ENCODE results near the gene SCG5. TPM values are rescaled to one million over a fixed set of nuclear protein-coding genes. Genes with fewer than 3 reads are reported as not detected.

SCG5 gene
- total and polyA plus RNA-seq, 10 of the 15 experiments (the other 5 are each of a cell fraction or from before 2014, with no cell fraction given), result 0.13 to 0.62 (median 0.48) TPM

GRCh38 chr15:32674681-32675080, 33.2 kb downstream of the SCG5 start:
- ChIA-PET RAD21 (ENCODE audit: unreplicated experiment) (no interaction called here), POLR2A (no interaction called here), SMC1A (ENCODE audit: uncharacterized antibody, unreplicated experiment) (interaction anchor here (0.6 kb wide), 1 partner anchor 15 kb away, joined by 4 read pairs; no protein-coding TSS in a partner anchor), CTCF (interaction anchor here (0.5 to 3.7 kb wide), 3 partner anchors 12 to 162 kb away, joined by 3 to 16 read pairs (median 3); no protein-coding TSS in a partner anchor)
- Histone ChIP-seq H3K9me3 (replicated peaks; ENCODE audit: control insufficient read depth, insufficient read depth, low read length) (no peaks in the 10 kb centered on the region), H3K79me2 (ENCODE audit: control insufficient read depth, insufficient read depth, low read length) (no peaks in the 10 kb centered on the region), H3K4me1 (ENCODE audit: control insufficient read depth, insufficient read depth, low read length) (no peaks in the 10 kb centered on the region), H2AFZ (ENCODE audit: control insufficient read depth, low read depth, low read length) (no peak overlapping the region), H3K36me3 (ENCODE audit: control insufficient read depth in 2 of 2, insufficient read depth in 2 of 2, low read length in 1 of 2) (no peaks in the 10 kb centered on the region), H3K4me3 (no peak overlapping the region), H3K9ac (ENCODE audit: control insufficient read depth, insufficient read depth, low read length) (no peak overlapping the region), H3K4me2 (ENCODE audit: control insufficient read depth, insufficient read depth) (no peak overlapping the region), H3K27ac (ENCODE audit: control insufficient read depth, insufficient read depth) (no peak overlapping the region), H4K20me1 (ENCODE audit: control insufficient read depth, insufficient read depth) (no peaks in the 10 kb centered on the region), H3K27me3 (replicated peaks in 1 of 2; ENCODE audit: control insufficient read depth in 2 of 2, insufficient read depth in 2 of 2, low read length in 1 of 2) (peaks cover 0 to 2% of the 10 kb centered on the region in 2 experiments; a peak in 1 of 4 replicates)
- FAIRE-seq, result no peak
- BruUV-seq (replicated peaks), result no TSS peak
- TF ChIP-seq CHD4 (IDR thresholded peaks at IDR 0.05) (no peak), MAX (IDR thresholded peaks at IDR 0.05; ENCODE audit: low read depth, low read length) (no peak), RUNX3 (IDR thresholded peaks at IDR 0.05; ENCODE audit: low read length) (no peak), NR2C1 (IDR thresholded peaks at IDR 0.05) (no peak), MEF2B (IDR thresholded peaks at IDR 0.05; ENCODE audit: partially characterized antibody, poor library complexity, severe bottlenecking) (no peak), BACH1 (IDR thresholded peaks at IDR 0.05; ENCODE audit: borderline replicate concordance) (no peak), CBX5 (IDR thresholded peaks at IDR 0.05; ENCODE audit: low read depth) (no peak), MTA2 (IDR thresholded peaks at IDR 0.05; ENCODE audit: low read depth) (no peak), SIX5 (IDR thresholded peaks at IDR 0.05; ENCODE audit: low read depth, low read length, severe bottlenecking) (no peak), RB1 (IDR thresholded peaks at IDR 0.05; ENCODE audit: borderline replicate concordance) (no peak)
- intact Hi-C loops (cut with micrococcal nuclease; ENCODE audit: unreplicated experiment) (no loop called here), in situ Hi-C loops (cut with MboI) (no loop called here)
- ATAC-seq, result no peak
- no peak for DNase-seq (ENCODE audit: low read depth, low spot score)
- 90% methylated on average over 2 of the region's 2 CpGs for WGBS (ENCODE audit: insufficient coverage, insufficient replicate concordance, low lambda C conversion rate, missing lambda C conversion rate)
